HG02973 (cell line): ENCODE measurements around the gene HTT.
"Not testable (repeated sequence)": the region's sequence is repeated elsewhere in the genome, so short reads cannot be mapped to it uniquely, and the experiment has no call there.

Experiments used
- ATAC-seq: cut with Tn5 transposase; IDR thresholded peaks from one replicate; pipeline ENCODE4 v1.9.1; 2021; ENCODE audit warnings: moderate library complexity; ENCODE audit not compliant: unreplicated experiment

The HTT gene

GRCh38 chr4:3075652-3075981, 1.1 kb downstream of the HTT start:
- no peak for ATAC-seq

- peak; percentile 30 for ATAC-seq
These were observed 3.3 kb downstream of the HTT start for GRCh38 chr4:3077796-3078195.

GRCh38 chr4:3079694-3080123, 5.2 kb downstream of the HTT start:
- no peak for ATAC-seq

- ATAC-seq, result no peak
These were observed 8.5 kb downstream of the HTT start for GRCh38 chr4:3082925-3083515.

GRCh38 chr4:3083732-3084131, 9.3 kb downstream of the HTT start:
- no peak for ATAC-seq

- ATAC-seq, result no peak
These were observed 11.6 kb downstream of the HTT start for GRCh38 chr4:3085948-3086670.

GRCh38 chr4:3087115-3087797, 12.8 kb downstream of the HTT start:
- ATAC-seq, result no peak

- ATAC-seq, result no peak
These were observed 17.0 kb downstream of the HTT start for GRCh38 chr4:3091464-3091863.

- ATAC-seq, result not testable (repeated sequence)
These were observed 20.2 kb downstream of the HTT start for GRCh38 chr4:3094701-3095100.

GRCh38 chr4:3096202-3096601, 21.7 kb downstream of the HTT start:
- no peak for ATAC-seq

- no peak for ATAC-seq
These were observed 23.9 kb downstream of the HTT start for GRCh38 chr4:3098346-3098745.

- peak; percentile 85 for ATAC-seq
These were observed 32.1 kb downstream of the HTT start for GRCh38 chr4:3106339-3107186.

- no peak for ATAC-seq
These were observed 32.8 kb downstream of the HTT start for GRCh38 chr4:3107271-3107670.

GRCh38 chr4:3107691-3108121, 33.2 kb downstream of the HTT start:
- ATAC-seq, result no peak

- no peak for ATAC-seq
These were observed 33.7 kb downstream of the HTT start for GRCh38 chr4:3108211-3108610.

- no peak for ATAC-seq
These were observed 37.0 kb downstream of the HTT start for GRCh38 chr4:3111461-3111860.

GRCh38 chr4:3112201-3112600, 37.7 kb downstream of the HTT start:
- no peak for ATAC-seq

GRCh38 chr4:3112609-3113469, 38.4 kb downstream of the HTT start:
- ATAC-seq, result no peak

- ATAC-seq, result no peak
These were observed 39.9 kb downstream of the HTT start for GRCh38 chr4:3114377-3114776.

GRCh38 chr4:3115637-3116270, 41.3 kb downstream of the HTT start:
- no peak for ATAC-seq
